Naive thymus-derived CD8-positive, alpha-beta T cell (primary cell): ENCODE data around the gene FUCA2. TPM values are rescaled to one million over a fixed set of nuclear protein-coding genes. Genes with fewer than 3 reads are reported as not detected.
"Not testable (repeated sequence)": the region's sequence is repeated elsewhere in the genome, so short reads cannot be mapped to it uniquely, and the experiment has no call there.

Experiments used
- ATAC-seq, 2 donors: fragments of 150-1000 bp; cut with Tn5 transposase in 1 of 2; sonication (Bioruptor Pico), chemical (Tn5 transposase) in 1 of 2; 1 replicate in 1 of 2; 2 replicates in 1 of 2; pipeline ENCODE4 v1.10.0; 2021; ENCODE audit warnings: mild to moderate bottlenecking in 2 of 2, moderate library complexity in 2 of 2
- POLR2A ChIA-PET: fragments of 350-600 bp; sonication (Branson Sonifier 250); formaldehyde crosslinking; loops from one replicate; lab custom pipeline; 2021; ENCODE audit warnings: antibody characterized with exemption; lab: Charles Lee
- DNase-seq, 10 donors: peaks; one replicate each; pipeline versions ENCODE4 v3.0.0 to v3.0.0-alpha.2; 2020 to 2022
- H3K27ac Mint-ChIP-seq, 10 donors: one replicate each; pipeline ENCODE4 v1.8.0; 2020 to 2022; ENCODE audit warnings: mild to moderate bottlenecking in 10 of 10, mixed read lengths in 10 of 10, moderate library complexity in 4 of 10, inconsistent platforms in 1 of 10
- H3K27me3 Mint-ChIP-seq, 5 donors: one replicate each; pipeline ENCODE4 v1.8.0; 2021 to 2022; ENCODE audit warnings: mixed read lengths in 5 of 5
- H3K36me3 Mint-ChIP-seq, 3 donors: one replicate each; pipeline ENCODE4 v1.8.0; 2020 to 2022; ENCODE audit warnings: mixed read lengths in 3 of 3, mild to moderate bottlenecking in 2 of 3, inconsistent platforms in 1 of 3
- H3K4me1 Mint-ChIP-seq, 4 donors: one replicate each; pipeline ENCODE4 v1.8.0; 2021 to 2022; ENCODE audit warnings: mixed read lengths in 4 of 4
- H3K4me3 Mint-ChIP-seq, 10 donors: one replicate each; pipeline ENCODE4 v1.8.0; 2020 to 2022; ENCODE audit warnings: mild to moderate bottlenecking in 10 of 10, mixed read lengths in 10 of 10, moderate library complexity in 6 of 10, inconsistent platforms in 1 of 10
- H3K9me3 Mint-ChIP-seq, 9 donors: one replicate each; pipeline ENCODE4 v1.8.0; 2020 to 2022; ENCODE audit warnings: mixed read lengths in 9 of 9, mild to moderate bottlenecking in 3 of 9, inconsistent platforms in 1 of 9, moderate library complexity in 1 of 9
- polyA plus RNA-seq, 3 donors: library from polyadenylated mRNA; unstranded; fragments of 300-500 nt; fragmentation: Illumina TruSeq; gene quantifications; one replicate each; pipeline ENCODE4 v1.2.3, GENCODE V29; 2021
- total RNA-seq, 8 experiments: library from RNA in 2 of 8; stranded (reverse) in 2 of 8; gene quantifications; one replicate each; pipeline ENCODE4 v1.2.3 and lab custom pipeline; 2021 to 2026

FUCA2 gene
- total and polyA plus RNA-seq, 5 experiments from 2014 or later = 3.1 to 13.1 (median 4.7) TPM

GRCh38 chr6:143510326-143510725, 1.2 kb downstream of the FUCA2 start:
- H3K27me3 Mint-ChIP-seq, DNase-seq, ATAC-seq, H3K9me3 Mint-ChIP-seq: not testable (repeated sequence)
- Mint-ChIP-seq H3K4me3 (peak overlapping the region in 9 of 10 donors; percentile 63 to 97 (median 91)), H3K36me3 (peaks cover 0 to 16% (median 13%) of the 10 kb centered on the region in 3 donors), H3K27ac (peak overlapping the region in 5 of 10 donors; percentile 27 to 94 (median 91)), H3K4me1 (peaks cover 5 to 31% (median 12%) of the 10 kb centered on the region in 4 donors)
- POLR2A ChIA-PET = interaction anchor here (0.7 to 1.7 kb wide), 2 partner anchors 33 to 60 kb away, joined by 4 to 7 read pairs; partner anchors contain the start of genes ADAT2 and PEX3

- POLR2A ChIA-PET = no interaction called here
- no peaks in the 10 kb centered on the region for H3K27me3 Mint-ChIP-seq
- H3K36me3 Mint-ChIP-seq = peaks cover 0 to 16% (median 13%) of the 10 kb centered on the region in 3 donors
- H3K9me3 Mint-ChIP-seq = no peaks in the 10 kb centered on the region
- ATAC-seq = no peak
- no peak overlapping the region for H3K4me3 Mint-ChIP-seq
- no peak for DNase-seq
- peaks cover 5 to 26% (median 9%) of the 10 kb centered on the region in 4 donors for H3K4me1 Mint-ChIP-seq
- H3K27ac Mint-ChIP-seq = peak overlapping the region in 2 of 10 donors; percentile 31 to 41
Observed at GRCh38 chr6:143507358-143508145, 4.0 kb downstream of the FUCA2 start.

- Mint-ChIP-seq H3K9me3 (no peaks in the 10 kb centered on the region), H3K4me3 (no peak overlapping the region), H3K27ac (no peak overlapping the region), H3K36me3 (peaks cover 0 to 16% (median 13%) of the 10 kb centered on the region in 3 donors), H3K27me3 (no peaks in the 10 kb centered on the region), H3K4me1 (peaks cover 5 to 21% (median 7%) of the 10 kb centered on the region in 4 donors)
- DNase-seq (no peak), ATAC-seq (no peak)
- POLR2A ChIA-PET = no interaction called here
Observed at GRCh38 chr6:143506620-143507019, 4.9 kb downstream of the FUCA2 start.

- H3K9me3 Mint-ChIP-seq = no peaks in the 10 kb centered on the region
- no peak for ATAC-seq
- POLR2A ChIA-PET = no interaction called here
- peaks cover 5 to 18% (median 6%) of the 10 kb centered on the region in 4 donors for H3K4me1 Mint-ChIP-seq
- H3K4me3 Mint-ChIP-seq = no peak overlapping the region
- H3K27ac Mint-ChIP-seq = no peak overlapping the region
- no peak for DNase-seq
- H3K27me3 Mint-ChIP-seq = no peaks in the 10 kb centered on the region
- peaks cover 0 to 16% (median 13%) of the 10 kb centered on the region in 3 donors for H3K36me3 Mint-ChIP-seq
Observed at GRCh38 chr6:143506199-143506598, 5.3 kb downstream of the FUCA2 start.

GRCh38 chr6:143505537-143505936, 6.0 kb downstream of the FUCA2 start:
- Mint-ChIP-seq H3K4me3 (no peak overlapping the region), H3K27me3 (no peaks in the 10 kb centered on the region), H3K9me3 (no peaks in the 10 kb centered on the region), H3K27ac (no peak overlapping the region), H3K4me1 (peaks cover 0 to 12% (median 2%) of the 10 kb centered on the region in 4 donors), H3K36me3 (peaks cover 0 to 16% (median 15%) of the 10 kb centered on the region in 3 donors)
- POLR2A ChIA-PET = no interaction called here
- ATAC-seq (no peak), DNase-seq (no peak)

GRCh38 chr6:143505111-143505510, 6.4 kb downstream of the FUCA2 start:
- Mint-ChIP-seq H3K27me3 (no peaks in the 10 kb centered on the region), H3K4me3 (no peak overlapping the region), H3K9me3 (no peaks in the 10 kb centered on the region), H3K4me1 (peaks cover 0 to 12% (median 2%) of the 10 kb centered on the region in 4 donors), H3K36me3 (peaks cover 0 to 18% (median 16%) of the 10 kb centered on the region in 3 donors), H3K27ac (no peak overlapping the region)
- no peak for DNase-seq
- POLR2A ChIA-PET = no interaction called here
- ATAC-seq = no peak

- H3K27ac Mint-ChIP-seq = no peak overlapping the region
- POLR2A ChIA-PET = no interaction called here
- no peak for ATAC-seq
- no peaks in the 10 kb centered on the region for H3K9me3 Mint-ChIP-seq
- peaks cover 0 to 8% (median under 1%) of the 10 kb centered on the region in 4 donors for H3K4me1 Mint-ChIP-seq
- no peaks in the 10 kb centered on the region for H3K27me3 Mint-ChIP-seq
- H3K36me3 Mint-ChIP-seq = peaks cover 0 to 22% (median 16%) of the 10 kb centered on the region in 3 donors
- H3K4me3 Mint-ChIP-seq = no peak overlapping the region
- no peak for DNase-seq
Observed at GRCh38 chr6:143504369-143504768, 7.2 kb downstream of the FUCA2 start.

GRCh38 chr6:143501851-143502250, 9.7 kb downstream of the FUCA2 start:
- H3K4me1 Mint-ChIP-seq = peaks cover 13 to 16% (median 14%) of the 10 kb centered on the region in 4 donors
- ATAC-seq (no peak), DNase-seq (no peak)
- no peak overlapping the region for H3K4me3 Mint-ChIP-seq
- no peak overlapping the region for H3K27ac Mint-ChIP-seq
- no peaks in the 10 kb centered on the region for H3K27me3 Mint-ChIP-seq
- H3K9me3 Mint-ChIP-seq = no peaks in the 10 kb centered on the region
- peaks cover 0 to 21% (median 19%) of the 10 kb centered on the region in 3 donors for H3K36me3 Mint-ChIP-seq
- POLR2A ChIA-PET = interaction anchor here (0.5 kb wide), 1 partner anchor 28 kb away, joined by 4 read pairs; no protein-coding TSS in a partner anchor

- Mint-ChIP-seq H3K27me3 (no peaks in the 10 kb centered on the region), H3K36me3 (peaks cover 0 to 14% (median 11%) of the 10 kb centered on the region in 3 donors), H3K4me3 (no peak overlapping the region), H3K9me3 (no peaks in the 10 kb centered on the region), H3K27ac (peak overlapping the region in 5 of 10 donors; percentile 41 to 84 (median 63)), H3K4me1 (peaks cover 12 to 16% (median 14%) of the 10 kb centered on the region in 4 donors)
- peak in 4 of 10 donors; percentile 9 to 21 (median 12) for DNase-seq
- ATAC-seq = peak; percentile 44 to 63
- POLR2A ChIA-PET = no interaction called here
Observed at GRCh38 chr6:143498428-143498827, 13.1 kb downstream of the FUCA2 start.

- H3K27ac Mint-ChIP-seq = no peak overlapping the region
- POLR2A ChIA-PET = no interaction called here
Observed at GRCh38 chr6:143496974-143497373, 14.5 kb downstream of the FUCA2 start.

GRCh38 chr6:143490775-143491174, 20.7 kb downstream of the FUCA2 start:
- no peak for ATAC-seq
- no peaks in the 10 kb centered on the region for H3K27me3 Mint-ChIP-seq
- no peak for DNase-seq
- no peaks in the 10 kb centered on the region for H3K9me3 Mint-ChIP-seq
- no peak overlapping the region for H3K4me3 Mint-ChIP-seq
- POLR2A ChIA-PET = no interaction called here
- H3K4me1 Mint-ChIP-seq = peaks cover 0 to 1% (median 0%) of the 10 kb centered on the region in 4 donors
- H3K27ac Mint-ChIP-seq = peak overlapping the region in 1 of 10 donors; percentile 17
- peaks cover 0 to 7% (median 2%) of the 10 kb centered on the region in 3 donors for H3K36me3 Mint-ChIP-seq

More at GRCh38 chr6:143496974-143497373, 14.5 kb downstream of the FUCA2 start:
- ATAC-seq = no peak
- H3K36me3 Mint-ChIP-seq = peaks cover 0 to 16% (median 11%) of the 10 kb centered on the region in 3 donors
- H3K4me1 Mint-ChIP-seq = peaks cover 12 to 16% (median 14%) of the 10 kb centered on the region in 4 donors
- DNase-seq = no peak
- H3K27me3 Mint-ChIP-seq = no peaks in the 10 kb centered on the region
- H3K4me3 Mint-ChIP-seq = no peak overlapping the region
- H3K9me3 Mint-ChIP-seq = no peaks in the 10 kb centered on the region

- DNase-seq (no peak), ATAC-seq (no peak)
- POLR2A ChIA-PET = no interaction called here
- Mint-ChIP-seq H3K36me3 (peaks cover 0 to 8% (median 2%) of the 10 kb centered on the region in 3 donors), H3K4me3 (no peak overlapping the region), H3K9me3 (no peaks in the 10 kb centered on the region), H3K4me1 (peaks cover 0 to 1% (median 0%) of the 10 kb centered on the region in 4 donors), H3K27ac (no peak overlapping the region), H3K27me3 (no peaks in the 10 kb centered on the region)
Observed at GRCh38 chr6:143490244-143490643, 21.3 kb downstream of the FUCA2 start.

- DNase-seq (no peak), ATAC-seq (no peak)
- Mint-ChIP-seq H3K4me3 (no peak overlapping the region), H3K9me3 (no peaks in the 10 kb centered on the region), H3K27me3 (no peaks in the 10 kb centered on the region), H3K36me3 (peaks cover 0 to 13% (median 7%) of the 10 kb centered on the region in 3 donors), H3K27ac (no peak overlapping the region), H3K4me1 (no peaks in the 10 kb centered on the region)
- POLR2A ChIA-PET = no interaction called here
Observed at GRCh38 chr6:143486752-143487151, 24.8 kb downstream of the FUCA2 start.
